ENCODE data around the gene ERAS.

Gene ERAS

DNA sequence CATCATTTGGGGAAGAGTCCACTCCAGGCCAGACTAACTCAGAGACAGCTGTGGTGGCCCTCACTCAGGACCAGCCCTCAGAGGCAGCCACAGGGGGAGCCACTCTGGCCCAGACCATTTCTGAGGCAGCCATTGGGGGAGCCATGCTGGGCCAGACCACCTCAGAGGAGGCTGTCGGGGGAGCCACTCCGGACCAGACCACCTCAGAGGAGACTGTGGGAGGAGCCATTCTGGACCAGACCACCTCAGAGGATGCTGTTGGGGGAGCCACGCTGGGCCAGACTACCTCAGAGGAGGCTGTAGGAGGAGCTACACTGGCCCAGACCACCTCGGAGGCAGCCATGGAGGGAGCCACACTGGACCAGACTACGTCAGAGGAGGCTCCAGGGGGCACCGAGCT lies 3.3 kb upstream of the ERAS start:
- H3K4me3 ChIP-seq (ENCODE audit: low read depth, low read length), result no peak overlapping the region
- TF ChIP-seq, protein P1, sequence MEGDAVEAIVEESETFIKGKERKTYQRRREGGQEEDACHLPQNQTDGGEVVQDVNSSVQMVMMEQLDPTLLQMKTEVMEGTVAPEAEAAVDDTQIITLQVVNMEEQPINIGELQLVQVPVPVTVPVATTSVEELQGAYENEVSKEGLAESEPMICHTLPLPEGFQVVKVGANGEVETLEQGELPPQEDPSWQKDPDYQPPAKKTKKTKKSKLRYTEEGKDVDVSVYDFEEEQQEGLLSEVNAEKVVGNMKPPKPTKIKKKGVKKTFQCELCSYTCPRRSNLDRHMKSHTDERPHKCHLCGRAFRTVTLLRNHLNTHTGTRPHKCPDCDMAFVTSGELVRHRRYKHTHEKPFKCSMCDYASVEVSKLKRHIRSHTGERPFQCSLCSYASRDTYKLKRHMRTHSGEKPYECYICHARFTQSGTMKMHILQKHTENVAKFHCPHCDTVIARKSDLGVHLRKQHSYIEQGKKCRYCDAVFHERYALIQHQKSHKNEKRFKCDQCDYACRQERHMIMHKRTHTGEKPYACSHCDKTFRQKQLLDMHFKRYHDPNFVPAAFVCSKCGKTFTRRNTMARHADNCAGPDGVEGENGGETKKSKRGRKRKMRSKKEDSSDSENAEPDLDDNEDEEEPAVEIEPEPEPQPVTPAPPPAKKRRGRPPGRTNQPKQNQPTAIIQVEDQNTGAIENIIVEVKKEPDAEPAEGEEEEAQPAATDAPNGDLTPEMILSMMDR (conservative IDR thresholded peaks at IDR 0.05; ENCODE audit: low read depth, low read length), result no peak
- no peak for DNase-seq (ENCODE audit: low read depth)

DNA sequence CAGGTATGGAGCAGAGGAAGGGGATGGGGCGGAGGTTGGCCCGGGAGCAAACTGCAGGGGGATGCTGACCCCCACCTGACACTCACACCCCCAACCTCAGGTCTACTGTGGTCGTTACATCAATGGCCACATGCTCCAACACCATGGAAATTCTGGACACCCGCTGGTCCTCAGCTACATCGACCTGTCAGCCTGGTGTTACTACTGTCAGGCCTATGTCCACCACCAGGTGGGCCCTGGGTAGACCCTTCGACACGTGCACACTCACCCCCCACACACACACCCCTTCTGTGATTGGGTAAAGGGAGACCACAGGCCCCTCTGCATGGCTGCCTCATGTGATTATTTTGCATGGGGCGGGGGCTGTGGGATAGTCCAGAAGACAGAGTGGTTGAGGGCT lies 2.2 kb upstream of the ERAS start:
- DNase-seq (ENCODE audit: low read depth), result no peak
- TF ChIP-seq, protein P1 (conservative IDR thresholded peaks at IDR 0.05; ENCODE audit: low read depth, low read length), result no peak
- no peak overlapping the region for H3K4me3 ChIP-seq (ENCODE audit: low read depth, low read length)

DNA sequence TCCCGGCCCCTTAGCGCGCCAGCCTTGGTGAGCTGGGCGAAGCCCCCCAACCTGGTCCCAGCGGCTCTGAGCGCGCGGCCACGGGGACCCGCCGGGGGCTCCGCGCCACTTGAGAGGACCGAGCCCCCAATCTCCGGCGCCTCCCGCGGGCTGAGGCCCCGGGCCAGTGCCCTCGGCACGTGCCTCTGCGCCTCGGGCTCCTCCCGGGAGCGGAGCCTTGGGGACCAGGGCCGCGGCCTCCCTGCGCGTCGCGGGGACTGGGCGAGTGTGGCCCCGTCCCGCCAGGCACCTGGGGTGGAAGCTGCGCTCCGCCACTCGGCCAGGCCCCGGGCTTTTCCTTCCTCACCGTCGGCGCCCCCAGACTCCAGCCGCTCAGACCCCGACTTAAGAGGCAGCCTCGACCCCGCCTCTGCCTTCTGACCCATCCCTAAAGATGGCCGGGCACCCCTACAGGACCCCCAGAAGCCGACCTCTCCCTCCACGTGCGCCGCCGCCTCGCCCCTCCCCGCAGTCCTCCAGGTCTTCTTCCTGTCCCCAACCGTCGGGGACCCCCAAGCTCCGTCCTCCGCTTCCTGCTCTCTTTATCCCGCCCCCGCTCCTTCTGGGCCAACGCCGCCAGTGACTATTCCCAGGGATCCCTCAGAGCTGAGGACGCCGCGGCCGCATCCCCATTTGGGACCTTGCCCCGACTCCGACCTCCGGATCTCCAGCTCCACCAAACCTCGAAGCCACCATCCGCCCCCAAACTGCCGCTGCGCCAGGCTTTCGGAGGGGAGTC lies 752 bp downstream of the ERAS start:
- H3K4me3 ChIP-seq (ENCODE audit: low read depth, low read length), result no peak overlapping the region

DNA sequence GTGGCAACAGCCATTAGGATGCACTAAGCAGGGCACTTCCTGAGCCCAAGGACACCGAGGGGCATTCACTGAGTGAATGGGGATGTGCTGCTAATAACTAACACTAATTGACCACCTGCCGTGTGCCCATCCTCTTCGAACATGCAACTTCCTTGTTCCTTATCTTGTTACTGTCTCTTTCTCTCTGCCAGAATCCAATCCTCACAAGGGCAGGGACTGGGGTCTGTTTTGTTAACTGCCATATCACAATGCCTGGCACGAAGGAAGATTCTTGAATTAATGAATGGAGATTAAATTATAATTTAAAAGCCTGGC lies 1.3 kb downstream of the ERAS start:
- no peak overlapping the region for H3K4me3 ChIP-seq (ENCODE audit: low read depth, low read length)
- DNase-seq (ENCODE audit: low read depth), result no peak
- TF ChIP-seq, protein P1 (conservative IDR thresholded peaks at IDR 0.05; ENCODE audit: low read depth, low read length), result no peak

More for the DNA sequence above, 752 bp downstream of the ERAS start:
- TF ChIP-seq, protein P1 (conservative IDR thresholded peaks at IDR 0.05; ENCODE audit: low read depth, low read length), result no peak
- no peak for DNase-seq (ENCODE audit: low read depth)

DNA sequence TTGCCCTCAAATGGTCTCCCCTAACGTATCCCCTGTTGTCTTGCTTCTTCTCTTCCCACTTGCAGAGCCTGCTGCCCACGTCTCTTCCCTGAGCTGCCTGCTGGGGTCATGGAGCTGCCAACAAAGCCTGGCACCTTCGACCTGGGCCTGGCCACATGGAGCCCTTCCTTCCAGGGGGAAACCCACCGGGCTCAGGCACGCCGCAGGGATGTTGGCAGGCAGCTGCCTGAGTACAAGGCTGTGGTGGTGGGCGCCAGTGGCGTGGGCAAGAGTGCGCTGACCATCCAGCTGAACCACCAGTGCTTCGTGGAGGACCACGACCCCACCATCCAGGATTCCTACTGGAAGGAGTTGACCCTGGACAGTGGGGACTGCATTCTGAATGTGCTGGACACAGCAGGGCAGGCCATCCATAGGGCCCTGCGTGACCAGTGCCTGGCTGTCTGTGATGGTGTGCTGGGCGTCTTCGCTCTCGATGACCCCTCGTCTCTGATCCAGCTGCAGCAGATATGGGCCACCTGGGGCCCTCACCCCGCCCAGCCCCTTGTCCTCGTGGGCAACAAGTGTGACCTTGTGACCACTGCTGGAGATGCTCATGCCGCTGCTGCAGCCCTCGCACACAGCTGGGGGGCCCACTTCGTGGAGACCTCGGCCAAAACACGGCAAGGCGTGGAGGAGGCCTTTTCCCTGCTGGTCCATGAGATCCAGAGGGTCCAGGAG lies 2.9 kb downstream of the ERAS start:
- no peak overlapping the region for H3K4me3 ChIP-seq (ENCODE audit: low read depth, low read length)
- TF ChIP-seq, protein P1 (conservative IDR thresholded peaks at IDR 0.05; ENCODE audit: low read depth, low read length), result no peak
- no peak for DNase-seq (ENCODE audit: low read depth)

DNA sequence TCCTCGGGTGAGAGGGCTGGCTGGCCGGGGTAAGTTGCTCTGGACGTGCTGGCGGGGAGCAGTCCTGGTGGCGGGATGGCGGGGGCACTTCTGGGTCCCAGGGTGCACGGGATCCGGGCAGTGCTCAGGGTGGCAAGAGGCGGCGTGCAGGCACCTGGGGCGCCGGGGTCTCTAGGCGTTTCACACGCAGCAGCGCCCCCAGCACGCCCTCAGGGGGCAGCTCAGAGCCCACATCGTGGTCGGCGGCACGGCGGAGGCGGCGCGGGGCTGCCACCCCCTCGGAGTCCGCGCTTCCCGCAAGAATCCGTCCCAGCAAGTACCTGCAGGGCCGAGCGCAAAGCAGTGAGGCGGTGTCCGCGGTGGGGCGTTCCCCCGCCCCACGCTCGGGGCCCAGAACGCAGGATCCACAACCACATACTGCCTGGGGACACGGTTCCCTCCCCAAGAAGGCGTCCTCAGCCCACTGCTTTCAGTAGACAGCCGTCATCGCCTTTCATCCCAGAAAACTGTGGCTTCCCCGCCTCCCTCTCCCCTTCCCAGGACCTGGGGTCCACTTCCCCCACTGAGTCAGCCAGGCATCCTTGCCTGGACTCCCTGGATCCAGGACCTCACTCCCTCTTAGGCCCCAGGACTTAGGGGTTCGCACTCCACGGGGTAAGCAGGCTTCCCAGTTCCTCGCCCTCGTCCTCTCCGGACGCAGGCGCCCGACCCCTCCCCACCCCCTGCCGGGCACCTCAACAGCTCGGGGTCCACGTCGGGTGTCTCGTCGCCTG lies 5.0 kb downstream of the ERAS start:
- DNase-seq (ENCODE audit: low read depth), result no peak
- TF ChIP-seq, protein P1 (conservative IDR thresholded peaks at IDR 0.05; ENCODE audit: low read depth, low read length), result no peak

More for the DNA sequence above, 5.0 kb downstream of the ERAS start:
- H3K4me3 ChIP-seq (ENCODE audit: low read depth, low read length), result no peak overlapping the region
